Right lobe of liver (tissue), 6 donors: ENCODE measurements around the gene PKD1. TPM values are rescaled to one million over a fixed set of nuclear protein-coding genes. Genes with fewer than 3 reads are reported as not detected.

ENCODE experiments used
- ATAC-seq, 4 donors: fragments of 200-7000 bp; cut with Tn5 transposase; one replicate each; pipeline ENCODE4 v1.9.1; 2020; ENCODE audit warnings: mild to moderate bottlenecking in 4 of 4, moderate library complexity in 4 of 4
- DNase-seq, 3 donors: peaks; one replicate each; pipeline ENCODE4 v3.0.0-alpha.2; 2020
- H3K27ac ChIP-seq, 3 donors: fragments of 200-600 bp; one replicate each; pipeline ENCODE4 v1.8.0; 2022
- H3K27me3 ChIP-seq, 2 donors: fragments of 200-600 bp; one replicate each; pipeline ENCODE4 v1.8.0; 2022
- H3K36me3 ChIP-seq, 4 donors: fragments of 200-600 bp; sonication (generic) in 1 of 4; one replicate each; pipeline versions ENCODE4 v1.5.1 to v1.8.0; 2017 to 2022; ENCODE audit warnings: control low read depth in 1 of 4
- H3K4me1 ChIP-seq, 4 donors: fragments of 200-600 bp; sonication (generic) in 1 of 4; one replicate each; pipeline versions ENCODE4 v1.5.1 to v1.8.0; 2017 to 2022; ENCODE audit warnings: control low read depth in 1 of 4
- H3K4me3 ChIP-seq, 3 donors: fragments of 200-600 bp; one replicate each; pipeline ENCODE4 v1.8.0; 2022
- H3K9me3 ChIP-seq, 4 donors: fragments of 200-600 bp; sonication (generic) in 1 of 4; one replicate each; pipeline versions ENCODE4 v1.5.1 to v1.8.0; 2017 to 2022; ENCODE audit warnings: control low read depth in 1 of 4
- POLR2A ChIP-seq: fragments of 450-650 bp; IDR thresholded peaks from one replicate; pipeline ENCODE4 v1.6.1; 2017; ENCODE audit warnings: antibody characterized with exemption, mild to moderate bottlenecking
- WGBS: methylation state at CpG from one replicate; pipeline ENCODE4 v1.1.6; 2018; ENCODE audit warnings: low coverage, low lambda C conversion rate; ENCODE audit not compliant: insufficient coverage; ENCODE audit errors: missing lambda C conversion rate; 5-methylcytosine and 5-hydroxymethylcytosine counted together
- intact Hi-C, 2 donors: fragments of 100-400 bp; cut with DNase I; formaldehyde crosslinking; loops; one replicate each; pipeline versions ENCODE4 v1.11.2 to v1.14.1; 2022
- total RNA-seq, 6 experiments: library from RNA; depleted of rRNA in 2 of 6; stranded (reverse); fragments of >200 nt in 2 of 6; fragmentation: NEBNext Ultra II Directional in 3 of 6; extraction: Animal tissue kit (Norgen Biotek cat#: 25700) in 3 of 6; gene quantifications; one replicate each; pipeline versions ENCODE4 v1.1.0 to v1.2.4, GENCODE V29; 2016 to 2023
- TF ChIP-seq, protein P1 (sequence below), 4 donors: fragments of 200-600 bp in 3 of 4; fragments of 450-650 bp in 1 of 4; IDR thresholded peaks; one replicate each; pipeline versions ENCODE4 v1.5.1 to v1.8.0; 2016 to 2022; ENCODE audit warnings: antibody characterized with exemption in 4 of 4, mild to moderate bottlenecking in 2 of 4
- donor health status: DM: no; HTN: yes; CAD: no.
- donor health status: DM: no; HTN: no; CAD: no.
- donor health status: DM: no; HTN: no; CAD: no.
- donor health status: DM: no; HTN: yes; CAD: no.
- donor health status: DM: no; HTN: yes; CAD: no.

PKD1 gene
- total RNA-seq, 6 experiments from 2014 or later = 28.5 to 58.2 (median 42.8) TPM

DNA sequence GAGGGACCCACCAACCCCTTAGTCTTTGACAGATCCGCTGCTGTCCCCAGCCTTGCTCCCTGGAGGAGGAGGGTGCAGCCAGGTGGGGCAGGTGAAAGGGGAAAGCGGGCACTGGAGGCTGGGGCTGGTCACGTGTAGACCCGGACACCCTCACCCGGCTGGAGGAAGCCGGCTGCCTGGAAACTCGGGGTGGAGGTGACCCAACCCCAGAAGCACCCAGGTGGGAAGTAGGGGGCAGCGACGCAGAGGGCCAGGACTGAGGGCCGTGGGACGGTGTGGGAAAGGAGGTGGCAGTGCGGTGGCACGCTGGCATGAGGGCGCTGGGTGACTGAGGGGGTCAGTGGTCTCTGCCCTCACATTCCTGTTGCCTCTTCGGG lies 22.6 kb upstream of the PKD1 start:
- no peaks in the 10 kb centered on the region for H3K9me3 ChIP-seq
- intact Hi-C loops = no loop called here
- 34% methylated on average over 8 of the region's 15 CpGs for WGBS
- ATAC-seq (peak in 1 of 4 donors; percentile 3), DNase-seq (peak in 1 of 3 donors; percentile 78)
- TF ChIP-seq POLR2A = no peak
- TF ChIP-seq, protein P1, sequence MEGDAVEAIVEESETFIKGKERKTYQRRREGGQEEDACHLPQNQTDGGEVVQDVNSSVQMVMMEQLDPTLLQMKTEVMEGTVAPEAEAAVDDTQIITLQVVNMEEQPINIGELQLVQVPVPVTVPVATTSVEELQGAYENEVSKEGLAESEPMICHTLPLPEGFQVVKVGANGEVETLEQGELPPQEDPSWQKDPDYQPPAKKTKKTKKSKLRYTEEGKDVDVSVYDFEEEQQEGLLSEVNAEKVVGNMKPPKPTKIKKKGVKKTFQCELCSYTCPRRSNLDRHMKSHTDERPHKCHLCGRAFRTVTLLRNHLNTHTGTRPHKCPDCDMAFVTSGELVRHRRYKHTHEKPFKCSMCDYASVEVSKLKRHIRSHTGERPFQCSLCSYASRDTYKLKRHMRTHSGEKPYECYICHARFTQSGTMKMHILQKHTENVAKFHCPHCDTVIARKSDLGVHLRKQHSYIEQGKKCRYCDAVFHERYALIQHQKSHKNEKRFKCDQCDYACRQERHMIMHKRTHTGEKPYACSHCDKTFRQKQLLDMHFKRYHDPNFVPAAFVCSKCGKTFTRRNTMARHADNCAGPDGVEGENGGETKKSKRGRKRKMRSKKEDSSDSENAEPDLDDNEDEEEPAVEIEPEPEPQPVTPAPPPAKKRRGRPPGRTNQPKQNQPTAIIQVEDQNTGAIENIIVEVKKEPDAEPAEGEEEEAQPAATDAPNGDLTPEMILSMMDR (IDR thresholded peaks at IDR 0.05) = no peak
- no peaks in the 10 kb centered on the region for H3K27me3 ChIP-seq
- H3K36me3 ChIP-seq = no peaks in the 10 kb centered on the region
- peaks cover 0 to 70% (median 22%) of the 10 kb centered on the region in 4 donors for H3K4me1 ChIP-seq
- peak overlapping the region; percentile 66 to 95 (median 81) for H3K4me3 ChIP-seq
- peak overlapping the region; percentile 65 to 95 (median 67) for H3K27ac ChIP-seq

DNA sequence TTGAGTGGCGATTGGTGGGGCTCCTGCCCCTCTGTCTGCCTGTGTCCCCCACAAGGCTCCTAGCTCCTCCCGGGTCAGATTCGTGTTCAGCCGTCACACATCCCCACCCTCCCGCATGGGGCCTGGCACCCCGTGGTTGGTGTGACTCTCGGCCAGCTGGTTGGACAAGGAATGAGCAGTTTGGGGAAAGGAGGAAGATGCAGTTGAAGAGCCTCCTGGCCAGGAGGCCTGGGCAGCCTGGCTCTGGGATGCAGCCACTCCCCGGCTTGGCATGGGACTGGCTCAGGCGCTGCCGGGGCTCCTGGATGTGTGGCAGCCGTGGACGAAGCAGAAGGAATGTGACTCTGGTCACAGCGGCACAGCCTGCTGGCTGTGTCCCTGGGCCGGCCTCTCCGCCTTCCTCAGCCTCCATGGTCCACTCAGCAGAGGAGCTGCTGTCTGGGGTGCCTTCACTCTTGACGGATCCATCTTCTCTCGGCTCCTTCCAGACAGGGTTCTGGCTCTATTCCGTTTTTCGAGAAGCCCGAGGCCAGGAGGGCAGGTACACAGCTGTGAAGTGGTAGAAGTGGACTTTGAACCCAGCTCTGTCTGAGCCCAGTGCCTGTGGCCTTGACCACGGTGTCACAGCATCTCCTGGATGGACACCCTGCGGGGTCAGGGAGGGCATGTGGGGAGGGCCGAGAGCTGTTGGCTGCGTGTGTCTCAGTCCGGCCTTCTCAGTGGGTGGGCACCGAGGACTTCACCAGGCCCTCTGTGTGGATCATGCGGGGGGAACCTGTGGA lies 22.0 kb upstream of the PKD1 start:
- WGBS = 18% methylated on average over 8 of the region's 27 CpGs
- H3K27ac ChIP-seq = peak overlapping the region; percentile 67 to 95 (median 77)
- H3K36me3 ChIP-seq = no peaks in the 10 kb centered on the region
- no peaks in the 10 kb centered on the region for H3K27me3 ChIP-seq
- H3K4me3 ChIP-seq = peak overlapping the region; percentile 66 to 95 (median 81)
- no peaks in the 10 kb centered on the region for H3K9me3 ChIP-seq
- H3K4me1 ChIP-seq = peaks cover 0 to 71% (median 24%) of the 10 kb centered on the region in 4 donors
- peak; percentile 83 to 94 (median 93) for DNase-seq
- TF ChIP-seq, protein P1 (IDR thresholded peaks at IDR 0.05) = no peak
- peak; percentile 23 for TF ChIP-seq POLR2A
- peak; percentile 32 to 61 (median 46) for ATAC-seq
- intact Hi-C loops = no loop called here

GRCh38 chr16:2156849-2157224 lies 21.1 kb upstream of the PKD1 start:
- 24% methylated on average over 3 of the region's 5 CpGs for WGBS
- H3K27me3 ChIP-seq = no peaks in the 10 kb centered on the region
- intact Hi-C loops = no loop called here
- H3K4me1 ChIP-seq = peaks cover 0 to 71% (median 28%) of the 10 kb centered on the region in 4 donors
- peak overlapping the region; percentile 67 to 95 (median 77) for H3K27ac ChIP-seq
- no peaks in the 10 kb centered on the region for H3K9me3 ChIP-seq
- DNase-seq = no peak
- H3K36me3 ChIP-seq = peaks cover 0 to 2% (median 0%) of the 10 kb centered on the region in 4 donors
- TF ChIP-seq, protein P1 (IDR thresholded peaks at IDR 0.05) = no peak
- no peak for TF ChIP-seq POLR2A
- H3K4me3 ChIP-seq = peak overlapping the region; percentile 66 to 95 (median 81)
- no peak for ATAC-seq

DNA sequence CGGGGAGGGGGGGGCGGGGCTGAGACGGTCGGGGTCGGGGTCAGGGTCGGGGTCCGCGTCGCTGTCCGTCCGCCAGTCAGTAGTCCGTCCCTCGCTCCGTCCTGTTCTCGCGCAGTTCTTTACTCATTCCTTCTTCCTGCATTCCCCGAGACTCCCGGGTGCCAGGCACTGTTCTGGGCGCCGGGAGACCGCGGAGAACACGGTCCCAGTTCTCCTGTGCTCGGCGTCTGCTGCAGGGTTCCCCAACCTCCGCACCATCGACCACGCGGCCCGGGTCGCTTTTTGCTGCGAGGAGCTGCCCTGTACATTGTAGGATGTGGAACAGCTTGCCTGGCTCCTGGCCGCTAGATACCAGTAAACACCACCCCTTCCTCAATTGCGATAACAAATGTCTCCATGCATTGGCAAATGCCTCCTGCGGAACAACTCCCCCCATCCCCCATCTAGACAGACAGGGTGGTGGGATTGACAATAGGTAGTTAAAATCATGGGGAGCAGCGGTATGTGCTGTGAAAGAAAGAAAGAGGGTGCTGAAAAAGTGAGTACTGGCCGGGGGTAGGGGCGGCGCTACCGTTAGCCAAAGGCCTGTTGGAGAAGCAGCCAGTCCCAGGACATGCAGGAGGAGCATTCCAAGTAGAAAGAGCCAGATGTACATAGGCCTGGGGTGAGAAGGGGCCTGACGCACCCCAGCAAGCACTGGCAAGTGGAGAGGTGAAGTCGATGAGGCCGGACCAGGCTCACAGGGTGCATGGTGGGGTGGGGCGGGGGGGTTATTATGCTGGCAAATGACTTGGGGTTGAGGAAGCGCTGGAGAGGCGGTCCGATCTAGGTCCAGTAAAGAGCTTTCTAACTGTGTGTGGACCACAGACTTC lies 20.5 kb upstream of the PKD1 start:
- intact Hi-C loops = no loop called here
- peak overlapping the region; percentile 66 to 95 (median 81) for H3K4me3 ChIP-seq
- peaks cover 0 to 7% (median 0%) of the 10 kb centered on the region in 4 donors for H3K36me3 ChIP-seq
- DNase-seq (no peak), ATAC-seq (no peak)
- no peaks in the 10 kb centered on the region for H3K27me3 ChIP-seq
- peaks cover 0 to 71% (median 31%) of the 10 kb centered on the region in 4 donors for H3K4me1 ChIP-seq
- no peaks in the 10 kb centered on the region for H3K9me3 ChIP-seq
- peak overlapping the region; percentile 67 to 95 (median 77) for H3K27ac ChIP-seq
- TF ChIP-seq, protein P1 (IDR thresholded peaks at IDR 0.05) = no peak
- no peak for TF ChIP-seq POLR2A
- WGBS = 6% methylated on average over 24 of the region's 47 CpGs
